ENCODE data around the gene TAS2R40.

TAS2R40 gene

DNA sequence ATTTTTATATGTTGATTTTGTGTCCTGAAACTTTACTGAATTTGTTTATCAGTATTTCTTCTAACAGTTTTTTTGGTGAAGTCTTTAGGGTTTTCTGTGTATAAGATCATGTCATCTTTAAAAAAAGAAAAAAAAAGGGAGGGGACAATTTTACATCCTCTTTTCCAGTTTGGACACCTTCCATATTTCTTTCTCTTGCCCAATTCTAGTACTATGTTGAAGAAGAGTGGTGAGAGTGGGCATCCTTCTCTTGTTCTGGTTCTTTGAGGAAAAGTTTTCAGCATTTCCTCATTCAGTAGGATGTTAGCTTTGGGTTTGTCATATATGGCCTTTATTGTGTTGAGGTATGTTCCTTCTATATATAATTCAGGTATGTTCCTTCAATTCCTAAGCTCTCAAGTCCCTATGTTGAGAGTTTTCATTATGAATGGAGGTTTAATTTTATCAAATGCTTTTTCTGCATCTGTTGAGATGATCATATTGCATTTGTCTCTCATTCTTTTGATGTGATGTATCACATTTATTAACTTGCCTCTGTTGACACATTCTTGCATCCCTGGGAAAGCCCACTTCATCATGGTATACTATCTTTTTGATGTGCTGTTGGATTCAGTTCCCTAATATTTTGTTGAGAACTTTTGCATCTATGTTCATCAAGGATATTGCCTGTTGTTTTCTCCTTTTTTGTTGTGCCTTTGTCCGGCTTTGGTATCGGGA lies 12.1 kb downstream of the TAS2R40 start:
- H3K27me3 ChIP-seq (ENCODE audit: low read length) = peaks cover 2% of the 10 kb centered on the region; the same call in 1 of the 2 replicates
- H3F3A ChIP-seq (ENCODE audit: insufficient read depth) = no peaks in the 10 kb centered on the region
- no peak overlapping the region for H3K9ac ChIP-seq (ENCODE audit: low read length)
- H3K36me3 ChIP-seq (ENCODE audit: low read length) = no peaks in the 10 kb centered on the region
- no peaks in the 10 kb centered on the region for H3K79me2 ChIP-seq (ENCODE audit: insufficient read depth, low read length)
- H3K27ac ChIP-seq (ENCODE audit: low read depth, low read length) = no peak overlapping the region
- no peak for TF ChIP-seq EZH2phosphoT487 (conservative IDR thresholded peaks at IDR 0.05; ENCODE audit: low read length)
- TF ChIP-seq, protein P1, sequence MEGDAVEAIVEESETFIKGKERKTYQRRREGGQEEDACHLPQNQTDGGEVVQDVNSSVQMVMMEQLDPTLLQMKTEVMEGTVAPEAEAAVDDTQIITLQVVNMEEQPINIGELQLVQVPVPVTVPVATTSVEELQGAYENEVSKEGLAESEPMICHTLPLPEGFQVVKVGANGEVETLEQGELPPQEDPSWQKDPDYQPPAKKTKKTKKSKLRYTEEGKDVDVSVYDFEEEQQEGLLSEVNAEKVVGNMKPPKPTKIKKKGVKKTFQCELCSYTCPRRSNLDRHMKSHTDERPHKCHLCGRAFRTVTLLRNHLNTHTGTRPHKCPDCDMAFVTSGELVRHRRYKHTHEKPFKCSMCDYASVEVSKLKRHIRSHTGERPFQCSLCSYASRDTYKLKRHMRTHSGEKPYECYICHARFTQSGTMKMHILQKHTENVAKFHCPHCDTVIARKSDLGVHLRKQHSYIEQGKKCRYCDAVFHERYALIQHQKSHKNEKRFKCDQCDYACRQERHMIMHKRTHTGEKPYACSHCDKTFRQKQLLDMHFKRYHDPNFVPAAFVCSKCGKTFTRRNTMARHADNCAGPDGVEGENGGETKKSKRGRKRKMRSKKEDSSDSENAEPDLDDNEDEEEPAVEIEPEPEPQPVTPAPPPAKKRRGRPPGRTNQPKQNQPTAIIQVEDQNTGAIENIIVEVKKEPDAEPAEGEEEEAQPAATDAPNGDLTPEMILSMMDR (IDR thresholded peaks at IDR 0.05; ENCODE audit: insufficient read depth, low read length, poor library complexity, severe bottlenecking) = no peak
- H2AFZ ChIP-seq (ENCODE audit: low read depth, low read length, severe bottlenecking) = no peak overlapping the region
- H3K9me2 ChIP-seq (replicated peaks; ENCODE audit: insufficient read depth, low read length) = no peaks in the 10 kb centered on the region
- no peak overlapping the region for H3K4me2 ChIP-seq (ENCODE audit: low read depth, low read length, poor library complexity, severe bottlenecking)
- H3K4me3 ChIP-seq (ENCODE audit: insufficient read depth, low read length, poor library complexity, severe bottlenecking) = no peak overlapping the region
- no peaks in the 10 kb centered on the region for H4K20me1 ChIP-seq (ENCODE audit: low read depth, low read length)
- peaks cover 4% of the 10 kb centered on the region; the same call in 1 of the 2 replicates for H3K9me3 ChIP-seq (ENCODE audit: insufficient read depth, low read length)

DNA sequence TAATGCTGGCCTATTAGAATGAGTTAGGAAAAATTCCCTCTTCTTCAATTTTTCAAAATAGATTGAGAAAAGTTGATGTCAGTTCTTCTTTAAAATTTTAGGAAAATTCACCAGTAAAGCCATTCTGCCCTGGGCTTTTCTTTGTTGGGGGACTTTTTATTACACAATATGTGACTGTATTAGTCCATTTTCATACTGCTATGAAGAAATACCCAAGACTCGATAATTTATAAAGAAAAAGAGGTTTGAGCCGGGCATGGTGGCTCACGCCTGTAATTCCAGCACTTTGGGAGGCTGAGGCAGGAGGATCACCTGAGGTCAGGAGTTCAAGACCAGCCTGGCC lies 12.7 kb downstream of the TAS2R40 start:
- H3F3A ChIP-seq (ENCODE audit: insufficient read depth) = no peaks in the 10 kb centered on the region
- no peaks in the 10 kb centered on the region for H3K36me3 ChIP-seq (ENCODE audit: low read length)
- no peaks in the 10 kb centered on the region for H3K9me2 ChIP-seq (replicated peaks; ENCODE audit: insufficient read depth, low read length)
- H3K4me2 ChIP-seq (ENCODE audit: low read depth, low read length, poor library complexity, severe bottlenecking) = no peak overlapping the region
- peaks cover 2% of the 10 kb centered on the region; the same call in 1 of the 2 replicates for H3K27me3 ChIP-seq (ENCODE audit: low read length)
- no peak overlapping the region for H3K9ac ChIP-seq (ENCODE audit: low read length)
- no peak overlapping the region for H2AFZ ChIP-seq (ENCODE audit: low read depth, low read length, severe bottlenecking)
- no peaks in the 10 kb centered on the region for H3K79me2 ChIP-seq (ENCODE audit: insufficient read depth, low read length)
- H3K27ac ChIP-seq (ENCODE audit: low read depth, low read length) = no peak overlapping the region
- H4K20me1 ChIP-seq (ENCODE audit: low read depth, low read length) = no peaks in the 10 kb centered on the region
- H3K4me3 ChIP-seq (ENCODE audit: insufficient read depth, low read length, poor library complexity, severe bottlenecking) = no peak overlapping the region
- peaks cover 4% of the 10 kb centered on the region; the same call in 1 of the 2 replicates for H3K9me3 ChIP-seq (ENCODE audit: insufficient read depth, low read length)
- TF ChIP-seq, protein P1 (IDR thresholded peaks at IDR 0.05; ENCODE audit: insufficient read depth, low read length, poor library complexity, severe bottlenecking) = no peak
- no peak for TF ChIP-seq EZH2phosphoT487 (conservative IDR thresholded peaks at IDR 0.05; ENCODE audit: low read length)

DNA sequence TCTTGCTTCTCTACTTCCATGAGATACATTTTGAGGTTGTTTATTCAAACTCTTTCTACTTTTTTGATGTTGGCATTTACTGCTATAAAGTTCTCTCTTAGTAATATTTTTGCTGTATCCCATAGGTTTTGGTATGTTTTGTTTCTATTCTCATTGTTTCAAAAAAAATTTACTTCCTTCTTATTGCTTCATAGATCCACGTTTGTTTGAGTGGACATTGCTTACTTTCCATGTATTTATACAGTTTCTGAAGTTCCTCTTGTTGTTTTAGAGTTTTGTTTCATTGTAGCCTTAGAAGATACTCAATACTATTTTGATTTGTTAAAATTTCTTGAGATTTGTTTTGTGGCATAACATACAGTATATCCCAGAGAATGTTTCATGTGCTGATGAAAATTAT lies 13.7 kb downstream of the TAS2R40 start:
- Histone ChIP-seq H3K36me3 (ENCODE audit: low read length) (no peaks in the 10 kb centered on the region), H2AFZ (ENCODE audit: low read depth, low read length, severe bottlenecking) (no peak overlapping the region), H3F3A (ENCODE audit: insufficient read depth) (no peaks in the 10 kb centered on the region), H3K9ac (ENCODE audit: low read length) (no peak overlapping the region), H3K79me2 (ENCODE audit: insufficient read depth, low read length) (no peaks in the 10 kb centered on the region), H3K27me3 (ENCODE audit: low read length) (peaks cover 2% of the 10 kb centered on the region; the same call in 1 of the 2 replicates), H3K9me2 (replicated peaks; ENCODE audit: insufficient read depth, low read length) (no peaks in the 10 kb centered on the region), H4K20me1 (ENCODE audit: low read depth, low read length) (no peaks in the 10 kb centered on the region), H3K4me2 (ENCODE audit: low read depth, low read length, poor library complexity, severe bottlenecking) (no peak overlapping the region), H3K27ac (ENCODE audit: low read depth, low read length) (no peak overlapping the region), H3K9me3 (ENCODE audit: insufficient read depth, low read length) (peaks cover 4% of the 10 kb centered on the region; the same call in 1 of the 2 replicates), H3K4me3 (ENCODE audit: insufficient read depth, low read length, poor library complexity, severe bottlenecking) (no peak overlapping the region)
- TF ChIP-seq EZH2phosphoT487 (conservative IDR thresholded peaks at IDR 0.05; ENCODE audit: low read length) = no peak
- TF ChIP-seq, protein P1 (IDR thresholded peaks at IDR 0.05; ENCODE audit: insufficient read depth, low read length, poor library complexity, severe bottlenecking) = no peak
